Measurements from ENCODE around the gene AMPD1.

AMPD1 gene

DNA sequence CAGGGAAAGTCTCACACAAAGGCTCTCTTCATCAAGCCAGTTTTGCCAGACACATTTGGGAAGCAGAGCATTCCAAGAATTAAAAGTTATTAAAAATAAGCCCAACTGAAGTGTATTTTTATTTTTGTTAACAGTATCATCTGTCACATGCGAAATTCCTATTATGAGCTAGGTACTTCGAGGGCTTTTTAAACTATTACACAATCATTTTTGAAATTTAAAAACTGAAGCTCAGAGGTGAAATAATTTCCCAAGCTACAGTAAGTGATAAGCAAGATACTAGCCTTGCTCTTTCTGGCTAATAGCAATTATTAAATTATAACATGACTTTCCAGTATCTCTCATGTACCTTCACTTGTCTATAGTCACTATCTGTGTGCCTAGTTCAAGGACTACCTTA is 33.2 kb upstream of the AMPD1 start:
- no peak for DNase-seq (ENCODE audit: low spot score)
- TF ChIP-seq, protein P1, sequence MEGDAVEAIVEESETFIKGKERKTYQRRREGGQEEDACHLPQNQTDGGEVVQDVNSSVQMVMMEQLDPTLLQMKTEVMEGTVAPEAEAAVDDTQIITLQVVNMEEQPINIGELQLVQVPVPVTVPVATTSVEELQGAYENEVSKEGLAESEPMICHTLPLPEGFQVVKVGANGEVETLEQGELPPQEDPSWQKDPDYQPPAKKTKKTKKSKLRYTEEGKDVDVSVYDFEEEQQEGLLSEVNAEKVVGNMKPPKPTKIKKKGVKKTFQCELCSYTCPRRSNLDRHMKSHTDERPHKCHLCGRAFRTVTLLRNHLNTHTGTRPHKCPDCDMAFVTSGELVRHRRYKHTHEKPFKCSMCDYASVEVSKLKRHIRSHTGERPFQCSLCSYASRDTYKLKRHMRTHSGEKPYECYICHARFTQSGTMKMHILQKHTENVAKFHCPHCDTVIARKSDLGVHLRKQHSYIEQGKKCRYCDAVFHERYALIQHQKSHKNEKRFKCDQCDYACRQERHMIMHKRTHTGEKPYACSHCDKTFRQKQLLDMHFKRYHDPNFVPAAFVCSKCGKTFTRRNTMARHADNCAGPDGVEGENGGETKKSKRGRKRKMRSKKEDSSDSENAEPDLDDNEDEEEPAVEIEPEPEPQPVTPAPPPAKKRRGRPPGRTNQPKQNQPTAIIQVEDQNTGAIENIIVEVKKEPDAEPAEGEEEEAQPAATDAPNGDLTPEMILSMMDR (conservative IDR thresholded peaks at IDR 0.05; ENCODE audit: low read depth) = no peak
- H3K27ac ChIP-seq = no peak overlapping the region
- POLR2A ChIA-PET (ENCODE audit: low non-redundant PET) = no interaction called here
- CTCF ChIA-PET = no interaction called here

DNA sequence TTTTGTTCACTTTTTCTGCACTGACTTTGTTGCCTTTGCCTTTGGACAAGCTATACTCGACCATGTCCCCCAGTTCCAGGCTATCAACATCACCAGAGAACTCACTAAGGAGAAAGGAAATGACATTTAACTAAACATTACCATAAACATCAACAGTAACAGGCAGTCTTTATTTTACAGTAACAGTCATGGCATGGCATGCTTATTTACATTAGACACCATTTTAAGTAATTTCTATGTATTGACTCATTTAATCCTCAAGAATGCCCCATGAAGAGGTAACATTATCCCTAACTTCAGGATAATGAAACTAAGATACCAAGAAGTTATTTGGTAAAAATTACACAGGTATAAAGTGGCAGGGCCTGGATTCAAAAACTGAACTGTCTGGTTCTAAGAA is 29.9 kb upstream of the AMPD1 start:
- TF ChIP-seq, protein P1 (conservative IDR thresholded peaks at IDR 0.05; ENCODE audit: low read depth) = no peak
- CTCF ChIA-PET = no interaction called here
- no peak for DNase-seq (ENCODE audit: low spot score)
- no peak overlapping the region for H3K27ac ChIP-seq
- POLR2A ChIA-PET (ENCODE audit: low non-redundant PET) = no interaction called here

GRCh38 chr1:114723915-114724314 is 28.6 kb upstream of the AMPD1 start:
- ChIA-PET CTCF (no interaction called here), POLR2A (ENCODE audit: low non-redundant PET) (no interaction called here)
- no peak overlapping the region for H3K27ac ChIP-seq
- TF ChIP-seq, protein P1 (conservative IDR thresholded peaks at IDR 0.05; ENCODE audit: low read depth) = no peak
- no peak for DNase-seq (ENCODE audit: low spot score)

GRCh38 chr1:114723457-114723856 is 28.1 kb upstream of the AMPD1 start:
- H3K27ac ChIP-seq = no peak overlapping the region
- CTCF ChIA-PET = interaction anchor here (0.8 kb wide), 1 partner anchor 910 kb away, joined by 4 read pairs; no protein-coding TSS in a partner anchor
- POLR2A ChIA-PET (ENCODE audit: low non-redundant PET) = no interaction called here
- TF ChIP-seq, protein P1 (conservative IDR thresholded peaks at IDR 0.05; ENCODE audit: low read depth) = no peak
- no peak for DNase-seq (ENCODE audit: low spot score)

- H3K27ac ChIP-seq = no peak overlapping the region
- DNase-seq (ENCODE audit: low spot score) = no peak
- TF ChIP-seq, protein P1 (conservative IDR thresholded peaks at IDR 0.05; ENCODE audit: low read depth) = no peak
- POLR2A ChIA-PET (ENCODE audit: low non-redundant PET) = no interaction called here
- CTCF ChIA-PET = interaction anchor here (0.6 kb wide), 1 partner anchor 1651 kb away, joined by 3 read pairs; no protein-coding TSS in a partner anchor
These were observed 25.1 kb upstream of the AMPD1 start for GRCh38 chr1:114720492-114720891.

- no peak overlapping the region for H3K27ac ChIP-seq
- ChIA-PET CTCF (interaction anchor here (1.0 kb wide), 1 partner anchor 25 kb away, joined by 3 read pairs; no protein-coding TSS in a partner anchor), POLR2A (ENCODE audit: low non-redundant PET) (interaction anchor here (0.6 kb wide), 1 partner anchor 38 kb away, joined by 3 read pairs; the partner anchor contains the start of gene CSDE1)
- TF ChIP-seq, protein P1 (conservative IDR thresholded peaks at IDR 0.05; ENCODE audit: low read depth) = no peak
- no peak for DNase-seq (ENCODE audit: low spot score)
These were observed 24.1 kb upstream of the AMPD1 start for GRCh38 chr1:114719424-114719787.
